HG02571 (cell line): ENCODE results near the gene ENKUR.

ENCODE experiments used
- ATAC-seq: cut with Tn5 transposase; IDR thresholded peaks from one replicate; pipeline ENCODE4 v1.9.1; 2021; ENCODE audit warnings: mild to moderate bottlenecking, moderate library complexity; ENCODE audit not compliant: unreplicated experiment

The ENKUR gene

DNA sequence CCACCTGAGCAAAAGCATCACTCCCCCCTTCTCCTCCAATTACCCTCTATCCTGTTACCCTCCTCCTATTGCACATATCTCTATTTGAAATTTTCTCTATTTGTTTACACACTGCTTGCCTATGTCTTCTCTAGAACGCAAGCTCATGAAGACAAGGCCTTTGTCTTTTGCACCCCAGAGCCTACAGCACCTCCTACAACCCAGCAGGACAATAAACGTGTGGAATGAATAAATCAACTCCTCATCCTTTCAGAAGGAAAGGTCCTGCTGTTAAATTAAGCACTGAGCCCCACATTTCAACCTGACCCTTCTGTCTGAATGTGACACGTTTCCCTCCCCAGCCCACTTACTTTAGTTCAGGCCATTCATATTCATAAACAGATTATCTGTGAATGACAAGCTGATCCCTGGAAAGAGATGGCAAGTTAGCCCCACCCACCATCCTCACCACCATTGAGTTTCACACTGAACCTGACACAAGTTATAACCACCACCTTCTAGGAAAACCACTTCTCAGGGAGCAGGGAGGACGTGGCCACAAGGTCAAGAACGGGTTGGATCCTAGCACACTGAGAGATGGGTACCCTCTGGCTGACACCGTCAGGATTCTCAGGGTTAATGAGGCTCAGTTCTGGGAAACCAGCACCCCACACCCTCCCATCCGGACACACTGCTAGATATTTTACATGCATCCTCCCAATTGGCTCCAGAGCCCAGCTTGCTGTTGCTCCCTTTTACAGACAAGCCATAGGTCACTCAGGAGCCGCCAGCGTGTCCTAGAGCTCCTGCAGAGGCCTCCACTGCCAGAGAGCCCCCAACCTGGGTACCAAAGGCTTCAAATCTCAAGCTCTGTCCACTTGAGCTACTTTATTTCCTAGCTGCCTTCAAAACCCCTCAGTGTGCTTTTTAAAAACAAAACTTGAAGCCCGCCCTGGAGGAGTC is 64.5 kb downstream of the ENKUR start:
- ATAC-seq: no peak

DNA sequence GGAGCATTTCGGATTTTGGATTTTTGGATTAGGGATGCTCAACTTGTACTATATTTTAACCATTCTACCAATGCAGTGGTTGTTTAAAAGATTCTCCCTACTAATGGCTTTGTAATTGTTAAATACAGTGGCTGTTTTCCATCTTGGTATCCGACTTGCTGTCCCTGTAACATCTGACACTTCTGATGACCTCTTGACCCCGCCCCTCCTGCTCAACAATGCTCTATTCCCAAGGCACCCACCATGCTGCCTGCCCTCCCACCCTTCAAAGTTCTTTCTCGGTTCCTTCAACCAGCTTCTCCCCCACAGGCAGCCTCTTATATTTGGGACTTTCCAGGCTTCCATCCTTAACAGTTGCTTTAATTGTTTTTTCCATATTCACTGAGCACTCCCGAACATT is 65.5 kb downstream of the ENKUR start:
- no peak for ATAC-seq

DNA sequence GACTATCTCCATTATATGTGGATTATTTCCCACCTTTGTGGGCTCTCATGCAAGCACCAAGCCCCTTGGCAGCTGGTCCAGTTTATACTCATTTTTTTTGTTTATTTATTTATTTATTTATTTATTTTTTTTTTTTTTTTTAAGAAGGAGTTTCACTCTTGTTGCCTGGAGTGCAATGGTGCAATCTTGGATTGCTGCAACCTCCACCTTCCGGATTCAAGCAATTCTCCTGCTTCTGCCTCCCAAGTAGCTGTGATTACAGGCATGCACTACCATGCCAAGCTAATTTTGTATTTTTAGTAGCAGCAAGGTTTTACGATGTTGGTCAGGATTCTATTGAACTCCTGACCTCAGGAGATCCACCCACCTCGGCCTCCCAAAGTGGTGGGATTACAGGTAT is 66.3 kb downstream of the ENKUR start:
- no peak for ATAC-seq

DNA sequence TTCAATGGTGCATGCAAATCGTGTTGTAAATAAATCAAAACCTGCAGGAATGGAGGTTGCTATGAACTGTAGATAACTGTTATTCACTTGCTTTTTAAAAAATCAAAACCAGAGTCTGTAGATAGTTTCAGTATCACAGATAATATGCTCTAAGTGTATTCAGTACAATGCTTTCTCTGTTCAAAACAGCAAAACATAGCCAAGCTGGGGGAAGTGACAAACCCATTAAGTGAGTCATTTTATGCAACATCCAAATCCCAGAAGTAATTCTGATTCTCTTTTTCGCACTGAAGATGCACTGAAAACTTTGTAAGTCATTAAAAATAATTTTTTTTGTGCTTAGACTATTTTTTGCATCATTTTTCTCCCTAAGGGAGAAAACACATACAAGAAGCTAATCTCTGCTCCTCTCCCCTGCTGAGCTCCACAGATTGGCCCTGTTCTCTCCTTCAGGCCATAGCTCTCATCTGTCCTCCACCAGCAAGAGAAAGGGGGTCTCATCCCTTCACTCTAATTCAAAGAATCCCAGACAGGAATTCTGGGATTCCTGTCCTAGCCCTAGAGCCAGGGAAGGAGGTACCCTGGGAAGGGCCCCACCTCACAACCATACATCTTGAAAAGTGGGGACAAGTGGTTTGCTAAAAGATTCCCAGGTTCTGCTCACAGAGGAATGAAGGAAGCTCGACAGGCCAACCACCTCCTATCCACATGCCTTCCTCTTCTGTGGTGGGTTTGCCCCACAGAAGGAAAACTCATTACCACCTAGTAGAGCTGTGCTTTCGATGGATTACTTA is 68.5 kb downstream of the ENKUR start:
- no peak for ATAC-seq

GRCh38 chr10:24944512-24945255 is 71.3 kb downstream of the ENKUR start:
- no peak for ATAC-seq

DNA sequence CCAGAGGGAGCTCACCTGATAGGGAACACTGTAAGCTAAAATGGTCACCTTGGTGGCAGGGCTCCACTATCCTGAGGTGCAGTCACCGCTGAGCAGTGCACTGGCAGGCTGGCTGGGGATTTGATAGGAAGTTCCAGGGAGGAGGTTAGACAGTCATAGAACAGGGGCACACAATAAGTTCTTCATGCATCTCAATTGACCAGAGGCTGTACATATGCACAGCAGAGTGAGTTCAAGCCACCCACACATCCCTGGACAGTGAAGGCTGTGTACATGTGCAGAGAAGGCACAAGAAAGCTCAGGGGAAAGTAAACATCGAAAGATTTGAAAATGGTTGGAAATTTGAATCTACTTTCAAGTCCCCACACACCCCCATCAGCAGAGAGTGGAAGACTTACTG is 77.4 kb downstream of the ENKUR start:
- ATAC-seq: no peak

DNA sequence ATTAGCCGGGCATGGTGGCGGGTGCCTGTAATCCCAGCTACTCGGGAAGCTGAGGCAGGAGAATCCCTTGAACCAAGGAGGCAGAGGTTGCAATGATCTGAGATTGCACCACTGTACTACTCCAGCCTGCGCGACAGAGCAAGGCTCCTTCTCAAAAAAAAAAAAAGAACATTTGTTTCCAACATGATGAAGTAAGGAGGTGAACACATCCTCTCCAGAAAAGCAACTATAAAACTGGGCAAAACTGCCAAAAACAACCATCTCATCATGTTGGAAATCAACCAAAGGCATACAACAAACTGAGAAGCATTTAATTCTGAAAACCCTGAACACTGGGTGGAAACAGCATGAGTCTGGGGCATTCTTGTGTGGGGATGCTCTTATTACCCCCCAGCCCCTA is 77.9 kb downstream of the ENKUR start:
- no peak for ATAC-seq

DNA sequence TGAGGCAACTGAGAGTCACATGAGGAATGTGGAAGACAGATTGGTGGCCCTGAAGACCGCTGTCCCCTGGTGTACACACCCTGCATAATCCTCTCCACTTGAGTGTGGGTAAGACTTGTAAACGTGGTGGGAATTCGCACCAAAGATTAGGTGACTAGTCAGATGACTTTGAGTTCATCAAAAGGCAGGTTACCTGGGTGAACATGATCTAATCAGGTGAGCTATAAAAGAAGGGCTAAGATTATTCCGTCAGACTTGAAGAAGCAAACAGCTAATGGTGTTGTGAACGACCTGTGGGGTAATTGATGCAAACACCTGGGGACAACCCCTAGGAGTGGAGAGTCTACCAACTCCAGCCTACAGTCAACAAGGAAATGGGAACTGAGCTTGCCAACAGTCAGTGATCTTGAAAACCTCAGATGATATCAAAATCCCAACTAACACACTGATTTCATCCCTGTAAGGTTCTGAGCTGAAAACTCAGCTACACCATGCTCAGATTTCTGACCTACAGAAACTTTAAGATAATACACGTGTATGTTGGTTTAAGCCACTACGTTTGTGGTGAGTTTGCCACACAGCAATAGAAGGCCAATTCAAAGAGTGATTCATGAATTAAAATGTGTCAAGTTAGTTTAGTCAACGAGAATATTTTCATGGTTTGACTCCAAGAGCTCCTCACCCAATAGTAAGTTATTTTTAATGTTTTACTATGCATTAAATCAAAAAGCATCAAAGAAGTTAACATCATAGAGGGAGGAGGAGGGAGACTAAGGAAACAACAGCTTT is 80.3 kb downstream of the ENKUR start:
- no peak for ATAC-seq
